DOHH2 (cell line): ENCODE data around the gene MTF1.

Experiments
- EZH2phosphoT487 ChIP-seq: fragments of 200-600 bp; sonication (generic); IDR thresholded peaks from 2 replicates; pipeline ENCODE4 v1.6.1; 2017; ENCODE audit warnings: borderline replicate concordance, mild to moderate bottlenecking, antibody characterized with exemption, low read length, moderate library complexity, mixed read lengths
- TF ChIP-seq, protein P1 (sequence below): fragments of 200-600 bp; sonication (generic); IDR thresholded peaks from one replicate; pipeline ENCODE4 v1.5.1; 2014; ENCODE audit warnings: antibody characterized with exemption, mild to moderate bottlenecking, low read depth, low read length; ENCODE audit not compliant: poor library complexity, severe bottlenecking

DNA sequence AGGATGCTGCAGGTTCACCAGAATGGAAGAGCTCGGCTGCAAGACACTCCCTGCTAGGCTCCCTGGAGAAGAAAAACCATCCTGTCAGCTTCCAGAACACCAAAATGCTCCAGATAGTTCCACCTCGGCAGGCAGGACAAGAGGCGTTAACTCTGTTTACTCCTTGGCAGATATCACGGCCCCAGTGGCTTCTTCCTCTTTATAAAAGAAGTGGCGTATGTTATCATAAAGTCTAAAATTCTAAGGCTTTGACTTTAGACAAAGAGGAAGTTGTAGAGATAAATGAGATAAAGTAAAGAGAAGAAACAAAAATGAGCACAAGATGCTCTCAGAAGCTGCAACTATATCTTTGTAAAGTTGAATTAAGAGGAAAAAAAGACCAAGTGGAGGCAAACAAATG lies 24.3 kb upstream of the MTF1 start:
- TF ChIP-seq, protein P1, sequence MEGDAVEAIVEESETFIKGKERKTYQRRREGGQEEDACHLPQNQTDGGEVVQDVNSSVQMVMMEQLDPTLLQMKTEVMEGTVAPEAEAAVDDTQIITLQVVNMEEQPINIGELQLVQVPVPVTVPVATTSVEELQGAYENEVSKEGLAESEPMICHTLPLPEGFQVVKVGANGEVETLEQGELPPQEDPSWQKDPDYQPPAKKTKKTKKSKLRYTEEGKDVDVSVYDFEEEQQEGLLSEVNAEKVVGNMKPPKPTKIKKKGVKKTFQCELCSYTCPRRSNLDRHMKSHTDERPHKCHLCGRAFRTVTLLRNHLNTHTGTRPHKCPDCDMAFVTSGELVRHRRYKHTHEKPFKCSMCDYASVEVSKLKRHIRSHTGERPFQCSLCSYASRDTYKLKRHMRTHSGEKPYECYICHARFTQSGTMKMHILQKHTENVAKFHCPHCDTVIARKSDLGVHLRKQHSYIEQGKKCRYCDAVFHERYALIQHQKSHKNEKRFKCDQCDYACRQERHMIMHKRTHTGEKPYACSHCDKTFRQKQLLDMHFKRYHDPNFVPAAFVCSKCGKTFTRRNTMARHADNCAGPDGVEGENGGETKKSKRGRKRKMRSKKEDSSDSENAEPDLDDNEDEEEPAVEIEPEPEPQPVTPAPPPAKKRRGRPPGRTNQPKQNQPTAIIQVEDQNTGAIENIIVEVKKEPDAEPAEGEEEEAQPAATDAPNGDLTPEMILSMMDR, result no peak
- no peak for TF ChIP-seq EZH2phosphoT487
